Right lobe of liver (tissue), 4 donors: ENCODE results near the gene ADGRL3.

Source experiments
- CTCF ChIP-seq, 4 donors: fragments of 200-600 bp in 3 of 4; fragments of 450-650 bp in 1 of 4; IDR thresholded peaks; one replicate each; pipeline versions ENCODE4 v1.5.1 to v1.8.0; 2016 to 2022; ENCODE audit warnings: antibody characterized with exemption in 4 of 4, mild to moderate bottlenecking in 2 of 4
- POLR2A ChIP-seq: fragments of 450-650 bp; IDR thresholded peaks from one replicate; pipeline ENCODE4 v1.6.1; 2017; ENCODE audit warnings: antibody characterized with exemption, mild to moderate bottlenecking
- donor health status: DM: no; HTN: no; CAD: no.
- donor health status: DM: no; HTN: no; CAD: no.
- donor health status: DM: no; HTN: yes; CAD: no.

- TF ChIP-seq POLR2A (no peak), CTCF (IDR thresholded peaks at IDR 0.05) (no peak)
Observed at GRCh38 chr4:61308033-61308432, 107.9 kb downstream of the ADGRL3 start.
